A673 (cell line): ENCODE measurements around the gene PDGFC.

Experiments
- CTCF ChIP-seq: fragments of 300-800, 200-600 bp; sonication (generic); conservative IDR thresholded peaks from 2 replicates; pipeline ENCODE4 v1.5.1; 2017; ENCODE audit warnings: low read depth, mild to moderate bottlenecking, antibody characterized with exemption, low read length, moderate library complexity, mixed read lengths
- EZH2 ChIP-seq: fragments of 200-600 bp; sonication (generic); IDR thresholded peaks from 2 replicates; pipeline ENCODE4 v1.6.1; 2017; ENCODE audit warnings: borderline replicate concordance, low read depth, mild to moderate bottlenecking, mixed read lengths, antibody characterized with exemption, low read length; ENCODE audit not compliant: poor library complexity, severe bottlenecking

DNA sequence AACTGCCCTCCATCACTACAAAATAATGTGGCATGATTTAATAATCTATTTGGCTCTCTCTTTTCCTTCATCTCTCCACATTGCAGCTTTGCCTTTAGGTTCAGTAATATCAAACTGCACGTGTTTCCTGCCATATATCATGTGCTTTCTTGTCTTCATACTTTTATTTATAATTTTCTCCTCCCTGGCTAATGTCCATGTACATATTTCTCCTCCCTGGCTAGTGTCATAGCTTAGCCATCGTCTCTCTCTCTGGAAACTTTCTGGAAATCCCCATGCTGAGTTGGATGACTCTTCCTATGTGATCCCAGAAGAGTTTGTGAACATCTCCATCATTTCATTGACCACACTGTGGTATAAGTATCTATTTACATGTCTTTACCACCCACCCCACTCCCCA, 21.3 kb upstream of the PDGFC start:
- TF ChIP-seq CTCF, result no peak
- no peak for TF ChIP-seq EZH2
